GM10847 (cell line): ENCODE measurements around the gene SOX13.

ENCODE experiments used
- POLR2A ChIP-seq: IDR thresholded peaks from 2 replicates; pipeline ENCODE4 v1.6.1; 2011; ENCODE audit not compliant: insufficient read length; ENCODE audit errors: extremely low read depth

Gene SOX13

GRCh38 chr1:204091787-204092312 lies 18.9 kb downstream of the SOX13 start:
- TF ChIP-seq POLR2A: no peak

- TF ChIP-seq POLR2A: no peak
Observed at GRCh38 chr1:204092632-204093420, 19.9 kb downstream of the SOX13 start.

- TF ChIP-seq POLR2A: no peak
Observed at GRCh38 chr1:204093421-204093717, 20.5 kb downstream of the SOX13 start.

GRCh38 chr1:204093781-204094180 lies 20.9 kb downstream of the SOX13 start:
- TF ChIP-seq POLR2A: no peak

- TF ChIP-seq POLR2A: no peak
Observed at GRCh38 chr1:204094313-204094729, 21.4 kb downstream of the SOX13 start.

GRCh38 chr1:204094856-204095634 lies 22.1 kb downstream of the SOX13 start:
- no peak for TF ChIP-seq POLR2A

- no peak for TF ChIP-seq POLR2A
Observed at GRCh38 chr1:204096931-204097330, 24.0 kb downstream of the SOX13 start.

GRCh38 chr1:204098683-204099082 lies 25.8 kb downstream of the SOX13 start:
- no peak for TF ChIP-seq POLR2A

GRCh38 chr1:204102029-204102611 lies 29.2 kb downstream of the SOX13 start:
- TF ChIP-seq POLR2A: no peak

GRCh38 chr1:204102739-204103430 lies 30.0 kb downstream of the SOX13 start:
- no peak for TF ChIP-seq POLR2A

- TF ChIP-seq POLR2A: no peak
Observed at GRCh38 chr1:204103431-204103741, 30.5 kb downstream of the SOX13 start.

GRCh38 chr1:204104331-204105130 lies 31.6 kb downstream of the SOX13 start:
- TF ChIP-seq POLR2A: no peak

- no peak for TF ChIP-seq POLR2A
Observed at GRCh38 chr1:204105131-204105515, 32.2 kb downstream of the SOX13 start.

GRCh38 chr1:204106825-204107224 lies 33.9 kb downstream of the SOX13 start:
- TF ChIP-seq POLR2A: no peak

GRCh38 chr1:204107892-204108291 lies 35.0 kb downstream of the SOX13 start:
- no peak for TF ChIP-seq POLR2A
